Osteoblast (primary cell): Measurements from ENCODE around the gene GABBR2. TPM values are rescaled to one million over a fixed set of nuclear protein-coding genes. Genes with fewer than 3 reads are reported as not detected.
A peak's percentile ranks its signal among the peaks of the same experiment; 100 is the strongest.

Source experiments
- DNase-seq: peaks from one replicate; pipeline ENCODE4 v3.0.0; 2011; ENCODE audit warnings: low spot score, mixed read lengths; ENCODE audit not compliant: insufficient read length; ENCODE audit errors: missing footprints
- H2AFZ ChIP-seq: 2 replicates; pipeline ENCODE4 v1.6.0; 2011; ENCODE audit warnings: mild to moderate bottlenecking, low read length
- H3K27ac ChIP-seq: 2 replicates; pipeline ENCODE4 v1.5.1; 2011; ENCODE audit warnings: mild to moderate bottlenecking, low read depth, low read length, moderate library complexity
- H3K27me3 ChIP-seq: 2 replicates; pipeline ENCODE4 v1.6.0; 2012; ENCODE audit warnings: mild to moderate bottlenecking, control low read depth, inconsistent platforms, low read length, moderate library complexity; ENCODE audit not compliant: insufficient read depth
- H3K36me3 ChIP-seq: 2 replicates; pipeline ENCODE4 v1.5.1; 2011; ENCODE audit warnings: mild to moderate bottlenecking, low read length, control low read depth, moderate library complexity; ENCODE audit not compliant: insufficient read depth
- H3K4me1 ChIP-seq: 2 replicates; pipeline ENCODE4 v1.5.1; 2011; ENCODE audit warnings: mild to moderate bottlenecking, low read length, control low read depth, moderate library complexity; ENCODE audit not compliant: insufficient read depth
- H3K4me2 ChIP-seq: 2 replicates; pipeline ENCODE4 v1.6.0; 2011; ENCODE audit warnings: mild to moderate bottlenecking, low read length; ENCODE audit not compliant: insufficient read depth
- H3K4me3 ChIP-seq: fragments of 200-600 bp; sonication (generic); 3 replicates; pipeline ENCODE4 v1.5.1; 2012; ENCODE audit warnings: mild to moderate bottlenecking, low read length, inconsistent platforms; ENCODE audit not compliant: insufficient read depth
- H3K79me2 ChIP-seq: 2 replicates; pipeline ENCODE4 v1.6.0; 2012; ENCODE audit warnings: mild to moderate bottlenecking, low read length, control low read depth, inconsistent platforms; ENCODE audit not compliant: insufficient read depth
- H3K9me3 ChIP-seq: 2 replicates; pipeline ENCODE4 v1.5.1; 2011; ENCODE audit warnings: low read depth, low read length, control low read depth
- H4K20me1 ChIP-seq: 2 replicates; pipeline ENCODE4 v1.6.0; 2012; ENCODE audit warnings: mild to moderate bottlenecking, low read length, control low read depth; ENCODE audit not compliant: insufficient read depth
- CTCF ChIP-seq: IDR thresholded peaks from 2 replicates; pipeline ENCODE4 v1.5.1; 2011; ENCODE audit warnings: mild to moderate bottlenecking, low read depth, low read length, moderate library complexity; ENCODE audit errors: extremely low read depth
- total RNA-seq: library from RNA; depleted of rRNA; stranded (reverse); fragments of >200 nt; gene quantifications from 2 replicates; pipeline ENCODE4 v1.2.3, GENCODE V29; 2012

GABBR2 gene
- total RNA-seq, 1 donor = under 0.01 TPM

- H3K4me2 ChIP-seq = no peak overlapping the region
- H3K9me3 ChIP-seq = peaks cover 4% of the 10 kb centered on the region
- no peak for TF ChIP-seq CTCF
- H3K27ac ChIP-seq = no peak overlapping the region
- H2AFZ ChIP-seq = no peak overlapping the region
- H3K4me3 ChIP-seq = no peak overlapping the region
- no peak for DNase-seq
- H3K79me2 ChIP-seq = no peaks in the 10 kb centered on the region
- H3K4me1 ChIP-seq = peaks cover 17% of the 10 kb centered on the region
- H4K20me1 ChIP-seq = no peaks in the 10 kb centered on the region
- no peaks in the 10 kb centered on the region for H3K27me3 ChIP-seq
- H3K36me3 ChIP-seq = no peaks in the 10 kb centered on the region
These were observed 343.0 kb downstream of the GABBR2 start for GRCh38 chr9:98365781-98366180.

GRCh38 chr9:98365227-98365669 is 343.5 kb downstream of the GABBR2 start:
- no peaks in the 10 kb centered on the region for H3K79me2 ChIP-seq
- TF ChIP-seq CTCF = peak; percentile 48
- H3K9me3 ChIP-seq = peaks cover 4% of the 10 kb centered on the region
- H2AFZ ChIP-seq = no peak overlapping the region
- no peak overlapping the region for H3K27ac ChIP-seq
- H3K36me3 ChIP-seq = no peaks in the 10 kb centered on the region
- no peak overlapping the region for H3K4me3 ChIP-seq
- no peaks in the 10 kb centered on the region for H3K27me3 ChIP-seq
- DNase-seq = no peak
- H3K4me1 ChIP-seq = peaks cover 17% of the 10 kb centered on the region
- H4K20me1 ChIP-seq = no peaks in the 10 kb centered on the region
- no peak overlapping the region for H3K4me2 ChIP-seq

GRCh38 chr9:98364086-98364485 is 344.6 kb downstream of the GABBR2 start:
- Histone ChIP-seq H2AFZ (peak overlapping the region; percentile 25), H3K4me1 (peaks cover 17% of the 10 kb centered on the region), H3K4me2 (no peak overlapping the region), H3K27ac (no peak overlapping the region), H4K20me1 (no peaks in the 10 kb centered on the region), H3K27me3 (no peaks in the 10 kb centered on the region), H3K9me3 (peaks cover 4% of the 10 kb centered on the region), H3K4me3 (no peak overlapping the region), H3K79me2 (no peaks in the 10 kb centered on the region), H3K36me3 (no peaks in the 10 kb centered on the region)
- no peak for TF ChIP-seq CTCF
- DNase-seq = no peak

- no peak for TF ChIP-seq CTCF
- peak overlapping the region; percentile 25 for H2AFZ ChIP-seq
- no peaks in the 10 kb centered on the region for H3K27me3 ChIP-seq
These were observed 345.1 kb downstream of the GABBR2 start for GRCh38 chr9:98363644-98364043.

More at GRCh38 chr9:98363644-98364043, 345.1 kb downstream of the GABBR2 start:
- Histone ChIP-seq H3K4me1 (peaks cover 14% of the 10 kb centered on the region), H3K4me2 (no peak overlapping the region), H3K36me3 (no peaks in the 10 kb centered on the region), H3K4me3 (no peak overlapping the region), H3K79me2 (no peaks in the 10 kb centered on the region), H3K27ac (no peak overlapping the region), H4K20me1 (no peaks in the 10 kb centered on the region), H3K9me3 (peaks cover 4% of the 10 kb centered on the region)
- DNase-seq = no peak
